Ramos (cell line): ENCODE results near the gene EIF2AK3.

Experiments
- in situ Hi-C: fragments of 300-500 bp; cut with MboI; formaldehyde crosslinking; loops from one replicate; pipeline ENCODE4 v1.14.3; 2022; ENCODE audit warnings: low sequenced_read_pairs; ENCODE audit not compliant: unreplicated experiment

The EIF2AK3 gene

DNA sequence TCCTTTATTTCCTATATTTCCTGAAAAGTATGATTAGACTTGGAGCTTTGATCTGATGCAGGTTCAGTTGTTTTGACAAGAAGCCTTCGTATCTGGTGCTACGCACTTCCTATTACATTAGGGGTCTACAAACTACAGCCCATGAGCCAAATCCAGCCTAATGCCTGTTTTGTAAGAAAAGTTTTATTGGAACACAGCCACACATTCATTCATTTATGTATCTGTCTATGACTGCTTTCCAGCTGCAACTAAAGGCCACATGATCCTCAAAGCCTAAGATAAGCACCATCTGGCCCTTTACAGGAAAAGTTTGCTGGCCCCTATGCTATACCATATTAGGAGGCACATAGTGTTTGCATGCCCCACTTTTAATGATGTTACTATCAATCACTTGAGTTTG, 26.0 kb downstream of the EIF2AK3 start:
- in situ Hi-C loops, result no loop called here

DNA sequence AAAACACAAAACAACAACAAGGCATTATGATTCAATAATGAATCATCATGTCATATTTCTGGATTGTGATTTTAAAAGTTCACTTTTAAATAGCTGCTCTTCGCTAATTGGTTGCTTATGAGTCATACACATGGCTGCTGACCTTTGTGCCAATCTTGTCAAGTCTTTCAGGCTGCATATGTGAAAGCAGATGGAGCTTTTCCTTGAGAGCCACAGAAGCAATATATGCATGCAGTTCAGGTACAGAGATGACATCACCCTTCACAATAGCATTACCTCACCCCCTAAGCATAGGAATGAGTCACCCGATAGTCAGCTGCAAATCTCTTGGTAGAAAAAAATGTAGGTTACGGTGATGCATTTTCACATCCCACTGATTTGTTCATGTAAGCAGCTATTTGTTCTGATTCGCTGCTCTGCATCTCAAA, 27.2 kb downstream of the EIF2AK3 start:
- in situ Hi-C loops, result no loop called here

DNA sequence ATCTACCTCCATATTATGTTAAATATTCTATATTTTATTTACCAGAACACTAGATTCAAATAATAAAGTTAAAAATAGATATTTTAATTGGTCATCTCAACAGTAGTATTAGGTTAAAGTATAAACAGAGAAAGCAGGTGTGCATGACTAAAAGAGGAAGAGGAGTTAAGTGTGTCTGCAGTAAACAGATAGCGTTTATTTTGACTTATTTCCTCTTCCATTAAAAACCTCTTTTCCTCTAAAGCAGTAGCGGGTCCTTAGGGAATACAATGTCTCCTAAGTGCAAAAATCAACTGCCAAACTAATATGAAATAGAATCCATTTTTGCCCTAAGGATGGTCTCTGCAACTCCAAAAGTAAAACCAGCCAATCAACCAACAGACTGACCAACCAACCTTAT, 27.7 kb downstream of the EIF2AK3 start:
- in situ Hi-C loops, result no loop called here

DNA sequence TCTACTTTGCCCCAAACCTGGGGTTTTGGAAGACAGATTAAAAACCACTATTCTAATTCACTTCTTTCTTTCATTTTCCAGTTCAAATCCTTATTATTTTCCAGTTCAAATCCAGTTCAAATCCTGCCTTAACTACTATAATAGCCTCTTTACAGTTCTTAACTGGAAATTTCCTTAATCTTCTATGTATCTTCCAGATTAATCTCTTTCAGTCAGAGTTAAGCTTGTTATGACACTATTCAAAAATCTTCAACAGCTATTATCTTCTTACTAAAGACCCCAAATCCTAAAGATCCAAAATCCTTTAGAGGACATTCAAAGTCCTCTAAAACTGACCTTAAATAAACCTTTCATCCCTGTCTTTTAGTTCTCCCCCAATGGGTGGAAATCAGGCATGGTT, 30.1 kb downstream of the EIF2AK3 start:
- in situ Hi-C loops, result no loop called here

DNA sequence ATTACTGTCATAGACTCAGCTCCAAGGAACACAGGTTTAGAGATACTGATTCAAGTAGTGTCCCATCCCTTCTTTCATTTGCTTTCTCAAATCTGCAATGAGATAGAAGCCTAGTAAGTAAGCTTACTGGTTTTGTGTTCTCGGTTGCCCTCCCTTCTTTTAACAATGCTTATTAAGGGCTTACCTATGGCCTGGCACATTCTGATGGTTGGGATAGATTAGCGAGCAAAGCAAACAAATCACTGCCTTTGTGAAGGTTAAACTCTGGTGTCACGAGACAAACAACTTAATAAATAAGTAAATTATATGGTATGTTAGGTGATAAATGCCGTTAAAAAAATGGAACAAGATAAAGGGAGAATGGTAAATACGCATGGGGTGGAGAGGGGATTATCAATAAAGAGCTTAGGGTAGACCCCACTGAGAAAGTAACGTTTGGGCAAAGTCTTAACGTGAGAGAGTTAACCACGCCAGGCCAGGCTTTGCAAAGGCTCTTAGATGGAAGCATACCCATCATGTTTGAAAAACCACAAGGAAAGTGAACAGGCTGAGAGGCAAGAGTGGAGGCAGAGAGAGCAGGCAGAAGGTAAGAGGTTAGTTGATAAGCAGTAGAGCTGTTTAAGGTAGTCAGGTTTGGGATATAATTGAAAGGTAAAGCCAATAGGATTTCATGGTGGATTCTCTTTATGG, 31.0 kb downstream of the EIF2AK3 start:
- in situ Hi-C loops, result no loop called here

DNA sequence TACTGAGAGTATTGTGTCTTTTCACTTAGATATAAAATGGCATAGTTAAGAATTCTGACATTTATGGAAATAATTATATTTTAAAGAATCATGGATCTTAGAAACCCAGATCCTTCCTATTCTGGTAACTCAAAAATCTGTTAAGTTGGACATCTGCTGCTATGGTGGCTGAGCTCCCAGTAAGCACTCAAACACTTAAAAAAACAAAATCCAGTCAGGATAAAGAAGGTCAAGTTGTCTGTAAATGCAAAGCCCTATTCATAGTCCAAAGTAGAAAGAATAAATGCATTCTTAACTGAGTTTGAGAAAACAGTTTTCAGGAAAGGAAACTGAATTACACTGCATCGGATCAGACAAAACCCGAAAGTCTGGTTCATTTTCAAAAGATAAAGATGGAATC, 35.6 kb downstream of the EIF2AK3 start:
- in situ Hi-C loops, result loop anchor here (5.0 kb wide), 1 partner anchor 76 kb away; no protein-coding TSS in a partner anchor

DNA sequence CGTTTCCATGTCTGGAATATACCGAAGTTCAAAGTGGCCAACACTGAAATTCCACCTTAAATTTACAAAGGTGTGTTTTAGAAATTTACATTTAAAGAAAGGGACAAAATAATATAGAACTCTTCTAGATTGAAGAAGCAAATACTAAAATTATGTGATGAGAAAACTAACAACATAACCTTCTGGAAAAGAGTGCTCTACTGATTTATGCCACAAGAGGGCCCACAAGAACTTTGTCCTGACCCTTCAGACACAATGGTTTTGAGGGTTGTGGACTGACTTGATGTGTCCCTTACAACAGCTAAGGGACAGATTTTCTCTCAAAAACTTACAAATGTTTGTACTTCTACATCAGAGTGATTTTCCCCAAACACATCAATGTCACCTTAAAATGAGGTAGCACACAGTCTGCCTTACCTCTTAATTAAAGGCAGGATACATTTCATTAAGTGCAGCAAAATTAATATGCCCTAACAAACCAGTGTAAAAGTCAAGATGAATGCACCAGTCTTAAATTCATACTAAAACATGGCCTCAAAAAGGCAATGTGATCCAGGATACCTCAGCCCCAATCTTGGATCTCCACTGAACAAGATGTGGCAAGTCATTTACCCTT, 36.2 kb downstream of the EIF2AK3 start:
- in situ Hi-C loops, result loop anchor here (5.0 kb wide), 1 partner anchor 76 kb away; no protein-coding TSS in a partner anchor

DNA sequence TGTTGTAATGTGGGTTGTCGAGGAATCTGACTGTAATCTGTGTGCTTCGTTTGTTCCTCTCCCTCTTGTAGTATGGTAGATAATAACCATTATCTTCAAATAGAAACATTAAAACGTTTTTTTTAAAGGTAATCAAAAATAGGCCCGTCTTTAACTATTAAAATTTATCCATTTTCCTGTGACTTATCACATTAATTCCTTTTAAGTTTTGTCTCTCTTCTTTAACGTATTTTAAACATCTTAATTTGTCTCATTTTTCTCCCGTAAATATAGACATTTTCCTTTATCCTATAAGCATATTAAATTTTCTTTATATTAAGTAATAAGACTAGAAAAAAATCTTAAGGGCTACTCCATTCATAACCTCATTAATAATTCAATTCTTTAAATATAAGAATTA, 41.3 kb downstream of the EIF2AK3 start:
- in situ Hi-C loops, result no loop called here

DNA sequence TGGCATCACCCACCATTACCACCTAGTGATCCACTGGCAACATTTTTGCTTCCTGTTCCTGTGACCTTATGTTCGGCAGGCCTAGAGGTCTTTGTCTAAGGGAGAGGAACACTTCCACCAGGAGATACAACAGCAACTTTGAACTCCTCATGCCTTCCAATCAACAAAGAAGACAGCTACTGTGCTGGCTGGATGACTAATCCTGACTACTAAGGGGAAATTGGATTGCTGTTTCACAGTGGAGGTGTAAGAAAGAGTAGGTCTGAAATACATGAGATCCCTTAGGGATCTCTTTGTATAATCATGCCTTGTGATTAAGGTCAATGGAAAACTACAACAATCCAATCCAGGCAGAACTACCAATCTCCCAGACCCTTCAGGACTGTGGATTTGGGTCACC, 45.2 kb downstream of the EIF2AK3 start:
- in situ Hi-C loops, result no loop called here

DNA sequence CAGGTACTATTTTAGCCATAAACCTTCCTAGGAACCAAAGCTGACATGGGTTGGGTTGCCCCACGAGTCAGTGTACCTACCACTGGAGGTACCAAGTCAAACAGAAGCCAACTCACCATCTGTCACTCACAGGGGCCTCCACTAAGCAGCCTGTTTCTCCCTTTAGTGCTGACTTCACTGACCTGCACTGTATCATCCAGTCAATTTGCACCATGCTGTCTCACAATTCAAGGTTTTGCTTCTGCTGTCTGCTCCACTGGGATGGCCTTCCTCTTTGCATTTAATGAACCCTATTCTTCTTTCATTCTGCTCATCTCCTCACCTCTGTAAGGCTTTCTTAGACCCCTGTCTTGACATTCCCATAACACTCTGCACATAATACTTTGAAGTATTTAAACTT, 47.2 kb downstream of the EIF2AK3 start:
- in situ Hi-C loops, result no loop called here

DNA sequence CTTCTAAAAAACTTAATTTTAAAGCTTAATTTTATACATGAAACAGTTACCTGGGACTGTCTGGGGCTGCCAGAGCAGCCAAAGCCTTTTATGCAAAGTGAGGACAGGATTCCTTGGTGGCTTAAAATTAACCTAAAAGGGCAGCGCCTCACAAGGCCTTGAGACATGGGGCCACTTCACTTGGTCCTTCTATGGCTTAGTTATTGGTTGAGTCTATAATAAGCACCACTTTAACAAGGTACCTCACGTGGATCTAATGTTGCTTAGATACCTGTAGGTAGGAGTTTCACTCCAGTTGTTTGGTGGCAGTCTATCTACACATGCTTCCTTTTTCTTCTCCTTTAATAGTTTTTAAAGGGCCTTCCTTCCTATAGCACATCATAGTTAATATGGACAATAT, 51.6 kb downstream of the EIF2AK3 start:
- in situ Hi-C loops, result no loop called here

DNA sequence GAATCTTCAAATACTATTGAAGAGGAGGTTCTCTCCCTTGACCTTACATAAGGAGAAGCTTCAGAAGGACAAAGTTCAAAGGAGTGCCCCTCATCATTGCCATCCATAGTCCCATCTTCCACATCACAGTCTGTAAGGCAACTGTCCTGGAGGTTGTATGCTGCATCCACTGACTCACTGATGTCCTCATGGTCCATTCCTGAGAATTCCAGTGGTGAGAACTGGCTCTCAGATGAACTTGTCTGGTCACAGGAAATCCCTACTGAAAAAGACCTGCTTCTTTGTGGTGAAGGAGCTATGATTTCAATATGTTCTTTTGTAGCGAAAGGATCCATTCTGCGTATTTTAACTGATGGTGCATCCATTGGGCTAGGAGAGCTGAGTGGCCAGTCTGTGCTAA, 52.2 kb downstream of the EIF2AK3 start:
- in situ Hi-C loops, result no loop called here

DNA sequence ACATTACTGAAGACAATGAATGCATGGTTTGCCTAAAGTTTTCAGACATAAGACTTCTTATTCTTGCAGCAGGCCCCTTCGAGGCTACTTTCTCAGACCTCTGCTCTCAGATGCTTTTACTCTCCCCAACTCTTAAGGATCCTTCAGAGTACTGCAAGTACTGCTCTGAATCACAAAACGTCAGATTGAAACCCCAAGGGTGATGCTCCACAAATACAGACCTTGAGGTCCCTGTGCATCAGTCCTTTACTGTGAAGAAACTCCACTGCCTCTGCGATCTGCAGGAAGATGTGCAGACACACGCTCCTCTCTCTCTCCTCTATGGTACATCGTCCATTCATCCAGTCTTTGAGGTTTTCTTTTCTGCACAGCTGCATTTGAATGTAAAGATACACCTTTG, 52.8 kb downstream of the EIF2AK3 start:
- in situ Hi-C loops, result no loop called here

DNA sequence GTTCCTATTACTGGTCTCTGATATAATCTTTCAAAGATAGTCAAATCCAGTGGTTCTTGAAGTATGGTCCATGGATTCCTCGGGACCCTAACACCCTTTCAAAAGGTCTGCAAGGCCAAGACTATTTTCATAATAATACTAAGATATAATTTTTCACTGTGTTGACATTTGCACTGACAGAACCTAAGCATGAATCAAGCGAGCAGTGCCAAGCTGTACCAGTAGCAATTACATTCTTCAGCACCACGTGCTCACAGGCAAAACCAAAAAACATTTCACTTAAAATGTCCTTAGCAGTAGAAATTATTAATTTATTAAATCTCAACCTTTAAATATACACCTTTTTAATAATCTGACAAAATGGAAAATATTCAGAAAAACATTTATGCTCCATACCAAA, 59.1 kb downstream of the EIF2AK3 start:
- in situ Hi-C loops, result no loop called here

DNA sequence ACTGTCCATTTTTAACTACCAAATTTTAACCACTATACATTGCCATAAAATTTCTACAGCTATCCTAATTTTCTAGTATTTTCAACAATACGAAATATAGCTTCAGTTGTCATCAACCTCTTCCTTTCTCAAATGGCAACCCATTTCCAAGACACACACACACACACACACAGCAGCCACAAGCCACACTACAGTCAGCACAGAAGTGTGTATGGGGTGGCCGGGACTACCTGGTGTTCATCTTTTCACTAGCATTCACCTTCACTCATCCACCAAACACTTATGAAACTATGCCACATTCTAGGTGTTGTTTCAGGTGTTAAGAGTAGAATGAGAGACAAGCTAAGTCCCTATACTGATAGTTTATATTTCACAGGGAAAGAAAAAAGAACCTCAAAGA, 62.9 kb downstream of the EIF2AK3 start:
- in situ Hi-C loops, result no loop called here

DNA sequence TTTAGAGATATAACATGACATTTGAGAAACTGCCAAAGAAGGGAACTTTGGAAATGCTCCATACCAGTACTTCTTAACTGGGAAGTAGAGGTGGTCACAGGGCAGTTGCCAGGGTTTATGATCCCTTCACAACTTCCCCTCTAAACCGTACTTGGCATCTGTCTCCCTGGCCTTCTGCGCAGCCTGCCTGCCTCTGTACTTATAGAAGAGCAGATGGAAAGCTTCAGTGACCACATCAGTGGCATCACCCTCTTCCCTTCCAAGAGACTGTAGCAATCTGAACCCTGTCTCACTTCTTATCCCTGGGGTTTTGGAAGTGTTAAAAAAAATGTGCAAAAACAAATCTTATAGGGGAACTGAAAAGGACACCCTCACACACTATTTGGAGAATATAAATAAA, 64.1 kb downstream of the EIF2AK3 start:
- in situ Hi-C loops, result no loop called here

DNA sequence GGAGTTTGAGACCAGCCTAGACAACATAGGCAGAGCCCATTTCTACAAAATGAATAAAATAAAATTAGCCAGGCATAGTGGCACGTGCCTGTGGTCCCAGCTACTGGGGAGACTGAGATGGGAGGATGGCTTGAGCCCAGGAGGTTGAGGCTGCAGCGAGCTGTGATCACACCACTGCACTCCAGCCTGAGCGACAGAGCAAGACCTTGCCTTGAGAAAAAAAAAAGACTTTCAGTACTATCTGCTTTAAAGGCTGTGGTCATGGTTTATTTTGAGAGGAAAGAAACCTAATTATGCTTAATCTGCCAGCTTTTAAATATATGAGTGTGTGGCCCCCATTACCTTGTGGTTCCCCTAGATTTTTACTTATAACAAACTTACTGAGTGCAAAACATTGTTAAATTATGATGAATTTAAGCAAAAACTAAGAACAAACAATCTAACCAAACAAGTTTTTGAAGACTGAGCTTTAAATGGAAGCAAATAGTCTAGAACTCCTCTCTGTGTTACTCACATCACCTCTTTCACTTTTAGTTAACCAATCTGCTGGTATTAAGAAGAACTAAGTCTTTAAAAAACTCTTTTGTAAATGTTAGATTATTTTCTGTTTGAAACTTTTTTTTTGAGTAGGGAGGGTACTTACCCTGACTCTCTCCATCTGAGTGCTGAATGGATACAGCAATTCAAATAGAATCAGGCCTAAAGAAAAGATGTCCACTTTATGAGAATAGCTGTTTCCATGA, 65.4 kb downstream of the EIF2AK3 start:
- in situ Hi-C loops, result no loop called here

DNA sequence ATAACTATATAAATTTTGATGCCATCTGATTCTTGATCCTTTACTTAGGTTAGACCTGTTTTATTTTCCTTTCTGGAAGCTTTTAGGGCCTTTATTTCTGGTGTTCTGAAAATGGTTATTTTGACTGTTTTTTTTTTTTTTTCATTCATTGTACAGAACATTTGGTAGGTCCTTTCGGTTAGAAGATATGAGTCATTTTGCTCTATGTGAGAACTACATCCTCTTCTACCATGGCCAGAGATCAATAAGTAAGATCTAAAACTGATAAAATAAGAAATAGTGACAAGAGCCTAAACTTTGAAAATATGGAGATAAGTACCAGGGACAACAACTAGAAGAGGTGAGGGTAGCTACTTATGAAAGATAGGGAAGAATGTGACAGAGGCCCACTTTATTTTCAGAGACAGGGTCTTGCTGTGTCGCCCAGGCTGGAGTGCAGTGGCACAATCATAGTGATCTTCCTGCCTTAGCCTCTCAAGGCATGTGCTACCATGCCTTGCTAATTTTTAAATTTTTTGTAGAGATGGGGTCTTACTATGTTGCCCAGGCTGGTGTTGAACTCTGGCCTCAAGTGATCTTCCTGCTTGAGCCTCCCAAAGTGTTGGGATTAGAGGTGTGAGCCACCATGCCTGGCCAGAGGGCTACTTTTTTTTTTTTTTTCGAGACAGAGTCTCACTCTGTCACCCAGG, 66.5 kb downstream of the EIF2AK3 start:
- in situ Hi-C loops, result no loop called here

DNA sequence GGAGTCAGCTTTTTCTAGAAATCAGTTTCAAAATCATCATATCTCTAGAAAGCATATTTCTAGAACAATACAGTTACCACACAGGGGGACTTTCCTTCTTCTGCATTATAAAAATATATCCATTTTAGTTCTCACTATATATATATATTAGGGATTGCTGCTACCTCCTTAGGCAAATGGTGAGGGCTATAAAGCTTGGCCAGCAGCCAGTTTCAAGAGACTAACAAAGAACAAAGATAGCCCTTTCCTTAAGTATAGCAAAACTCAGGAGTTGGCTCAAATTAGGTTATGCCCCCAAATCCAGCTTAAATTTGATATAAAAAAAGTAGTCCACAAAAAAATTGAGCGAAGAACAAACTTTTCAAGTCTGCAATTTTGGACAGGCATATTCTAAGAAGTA, 70.0 kb downstream of the EIF2AK3 start:
- in situ Hi-C loops, result no loop called here

DNA sequence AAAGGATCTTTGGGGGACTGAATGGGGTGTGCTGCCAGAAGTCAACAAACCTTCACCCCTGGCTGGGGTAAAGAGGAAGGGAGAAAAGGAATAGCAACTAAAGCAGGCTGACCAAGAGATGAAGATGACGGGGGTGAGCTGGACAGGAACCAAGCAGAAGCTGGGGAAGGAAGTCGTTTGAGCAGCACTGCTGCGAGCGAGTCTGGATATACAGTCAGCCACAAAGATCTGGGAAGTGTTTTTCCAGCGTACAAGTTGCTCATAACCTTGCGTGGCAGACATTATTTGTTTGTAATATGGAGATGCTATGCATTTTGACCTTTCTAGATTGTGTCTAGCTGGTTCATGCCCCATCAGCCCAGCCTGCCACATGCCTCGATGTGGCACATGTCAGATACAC, 71.2 kb downstream of the EIF2AK3 start:
- in situ Hi-C loops, result no loop called here

DNA sequence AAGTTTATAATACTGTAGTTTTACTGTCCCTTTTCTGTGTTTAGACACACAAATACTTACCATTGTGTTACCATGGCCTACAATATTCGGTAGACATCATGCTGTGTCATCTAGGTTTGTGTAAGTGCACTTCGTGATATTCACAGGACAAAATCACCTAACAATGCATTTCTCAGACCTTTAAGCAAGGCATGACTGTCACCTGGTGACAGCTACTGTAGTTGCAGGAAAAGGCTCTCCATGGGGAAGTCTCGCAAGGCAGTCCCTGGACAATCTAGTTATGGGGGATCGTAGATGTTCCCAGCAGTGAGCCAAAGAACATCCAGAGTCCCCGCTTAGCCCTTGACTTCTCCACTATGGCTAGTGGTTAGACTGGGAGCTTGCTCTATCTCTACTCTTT, 73.1 kb downstream of the EIF2AK3 start:
- in situ Hi-C loops, result no loop called here
